Keratinocyte (primary cell): Measurements from ENCODE around the gene MYRIP.
"Not testable (repeated sequence)": the region's sequence is repeated elsewhere in the genome, so short reads cannot be mapped to it uniquely, and the experiment has no call there.

Experiments used
- EZH2 ChIP-seq: IDR thresholded peaks from one replicate; pipeline ENCODE4 v1.6.1; 2012; ENCODE audit warnings: inconsistent platforms, mild to moderate bottlenecking, low read length, moderate library complexity
- TF ChIP-seq, protein P1 (sequence below), 3 experiments: IDR thresholded peaks in 1 of 3; conservative IDR thresholded peaks in 1 of 3; optimal IDR thresholded peaks in 1 of 3; 2 replicates in 2 of 3; 3 replicates in 1 of 3; pipeline versions ENCODE3 to v1.5.1; 2011; ENCODE audit warnings: low read length in 3 of 3, mild to moderate bottlenecking in 3 of 3, moderate library complexity in 2 of 3, control low read depth in 1 of 3, inconsistent platforms in 1 of 3; ENCODE audit not compliant: insufficient read depth in 2 of 3; ENCODE audit errors: extremely low read depth in 1 of 3

DNA sequence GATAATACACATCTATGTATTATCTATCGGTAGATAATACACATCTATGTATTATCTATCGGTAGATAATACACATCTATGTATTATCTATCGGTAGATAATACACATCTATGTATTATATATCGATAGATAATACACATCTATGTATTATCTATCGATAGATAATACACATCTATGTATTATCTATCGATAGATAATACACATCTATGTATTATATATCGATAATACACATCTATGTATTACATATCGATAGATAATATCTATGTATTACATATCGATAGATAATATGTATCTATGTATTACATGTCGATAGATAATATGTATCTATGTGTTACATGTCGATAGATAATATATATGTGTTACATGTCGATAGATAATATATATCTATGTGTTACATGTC, 275.0 kb downstream of the MYRIP start:
- TF ChIP-seq, protein P1, sequence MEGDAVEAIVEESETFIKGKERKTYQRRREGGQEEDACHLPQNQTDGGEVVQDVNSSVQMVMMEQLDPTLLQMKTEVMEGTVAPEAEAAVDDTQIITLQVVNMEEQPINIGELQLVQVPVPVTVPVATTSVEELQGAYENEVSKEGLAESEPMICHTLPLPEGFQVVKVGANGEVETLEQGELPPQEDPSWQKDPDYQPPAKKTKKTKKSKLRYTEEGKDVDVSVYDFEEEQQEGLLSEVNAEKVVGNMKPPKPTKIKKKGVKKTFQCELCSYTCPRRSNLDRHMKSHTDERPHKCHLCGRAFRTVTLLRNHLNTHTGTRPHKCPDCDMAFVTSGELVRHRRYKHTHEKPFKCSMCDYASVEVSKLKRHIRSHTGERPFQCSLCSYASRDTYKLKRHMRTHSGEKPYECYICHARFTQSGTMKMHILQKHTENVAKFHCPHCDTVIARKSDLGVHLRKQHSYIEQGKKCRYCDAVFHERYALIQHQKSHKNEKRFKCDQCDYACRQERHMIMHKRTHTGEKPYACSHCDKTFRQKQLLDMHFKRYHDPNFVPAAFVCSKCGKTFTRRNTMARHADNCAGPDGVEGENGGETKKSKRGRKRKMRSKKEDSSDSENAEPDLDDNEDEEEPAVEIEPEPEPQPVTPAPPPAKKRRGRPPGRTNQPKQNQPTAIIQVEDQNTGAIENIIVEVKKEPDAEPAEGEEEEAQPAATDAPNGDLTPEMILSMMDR (optimal IDR thresholded peaks at IDR 0.05 in 1 of 3, IDR thresholded peaks at IDR 0.05 in 1 of 3, conservative IDR thresholded peaks at IDR 0.05 in 1 of 3; ENCODE audit: extremely low read depth in 1 of 3, insufficient read depth in 2 of 3, low read length in 3 of 3) = not testable (repeated sequence)
- not testable (repeated sequence) for TF ChIP-seq EZH2
